GM19397 (cell line): ENCODE data around the gene MYOM1.
"Not testable (repeated sequence)": the region's sequence is repeated elsewhere in the genome, so short reads cannot be mapped to it uniquely, and the experiment has no call there.

Experiments
- ATAC-seq: cut with Tn5 transposase; IDR thresholded peaks from one replicate; pipeline ENCODE4 v1.9.1; 2021; ENCODE audit warnings: mild to moderate bottlenecking, moderate library complexity; ENCODE audit not compliant: unreplicated experiment

MYOM1 gene

GRCh38 chr18:3061581-3062312, 158.0 kb downstream of the MYOM1 start:
- peak; percentile 42 for ATAC-seq

- no peak for ATAC-seq
These were observed 158.8 kb downstream of the MYOM1 start for GRCh38 chr18:3060667-3061580.

GRCh38 chr18:3059272-3059671, 160.5 kb downstream of the MYOM1 start:
- no peak for ATAC-seq

- no peak for ATAC-seq
These were observed 161.2 kb downstream of the MYOM1 start for GRCh38 chr18:3058328-3059191.

GRCh38 chr18:3057526-3057925, 162.2 kb downstream of the MYOM1 start:
- no peak for ATAC-seq

- no peak for ATAC-seq
These were observed 163.5 kb downstream of the MYOM1 start for GRCh38 chr18:3056311-3056710.

- no peak for ATAC-seq
These were observed 164.0 kb downstream of the MYOM1 start for GRCh38 chr18:3055816-3056215.

- no peak for ATAC-seq
These were observed 164.5 kb downstream of the MYOM1 start for GRCh38 chr18:3055186-3055728.

GRCh38 chr18:3054780-3055179, 165.0 kb downstream of the MYOM1 start:
- ATAC-seq, result no peak

- ATAC-seq, result no peak
These were observed 165.6 kb downstream of the MYOM1 start for GRCh38 chr18:3054214-3054613.

GRCh38 chr18:3053081-3053480, 166.7 kb downstream of the MYOM1 start:
- ATAC-seq, result no peak

- ATAC-seq, result no peak
These were observed 167.4 kb downstream of the MYOM1 start for GRCh38 chr18:3052411-3052758.

- no peak for ATAC-seq
These were observed 167.9 kb downstream of the MYOM1 start for GRCh38 chr18:3051718-3052410.

- not testable (repeated sequence) for ATAC-seq
These were observed 169.8 kb downstream of the MYOM1 start for GRCh38 chr18:3049897-3050454.

GRCh38 chr18:3048820-3049349, 170.9 kb downstream of the MYOM1 start:
- ATAC-seq, result no peak

GRCh38 chr18:3048121-3048520, 171.6 kb downstream of the MYOM1 start:
- no peak for ATAC-seq

GRCh38 chr18:3046216-3046808, 173.5 kb downstream of the MYOM1 start:
- no peak for ATAC-seq

- ATAC-seq, result no peak
These were observed 174.7 kb downstream of the MYOM1 start for GRCh38 chr18:3044931-3045698.

- ATAC-seq, result no peak
These were observed 177.4 kb downstream of the MYOM1 start for GRCh38 chr18:3042379-3042778.
